HG03139 (cell line): ENCODE data around the gene ZDHHC8.

Experiments used
- ATAC-seq: cut with Tn5 transposase; IDR thresholded peaks from one replicate; pipeline ENCODE4 v1.9.1; 2021; ENCODE audit not compliant: unreplicated experiment

ZDHHC8 gene, protein sequence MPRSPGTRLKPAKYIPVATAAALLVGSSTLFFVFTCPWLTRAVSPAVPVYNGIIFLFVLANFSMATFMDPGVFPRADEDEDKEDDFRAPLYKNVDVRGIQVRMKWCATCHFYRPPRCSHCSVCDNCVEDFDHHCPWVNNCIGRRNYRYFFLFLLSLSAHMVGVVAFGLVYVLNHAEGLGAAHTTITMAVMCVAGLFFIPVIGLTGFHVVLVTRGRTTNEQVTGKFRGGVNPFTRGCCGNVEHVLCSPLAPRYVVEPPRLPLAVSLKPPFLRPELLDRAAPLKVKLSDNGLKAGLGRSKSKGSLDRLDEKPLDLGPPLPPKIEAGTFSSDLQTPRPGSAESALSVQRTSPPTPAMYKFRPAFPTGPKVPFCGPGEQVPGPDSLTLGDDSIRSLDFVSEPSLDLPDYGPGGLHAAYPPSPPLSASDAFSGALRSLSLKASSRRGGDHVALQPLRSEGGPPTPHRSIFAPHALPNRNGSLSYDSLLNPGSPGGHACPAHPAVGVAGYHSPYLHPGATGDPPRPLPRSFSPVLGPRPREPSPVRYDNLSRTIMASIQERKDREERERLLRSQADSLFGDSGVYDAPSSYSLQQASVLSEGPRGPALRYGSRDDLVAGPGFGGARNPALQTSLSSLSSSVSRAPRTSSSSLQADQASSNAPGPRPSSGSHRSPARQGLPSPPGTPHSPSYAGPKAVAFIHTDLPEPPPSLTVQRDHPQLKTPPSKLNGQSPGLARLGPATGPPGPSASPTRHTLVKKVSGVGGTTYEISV

DNA sequence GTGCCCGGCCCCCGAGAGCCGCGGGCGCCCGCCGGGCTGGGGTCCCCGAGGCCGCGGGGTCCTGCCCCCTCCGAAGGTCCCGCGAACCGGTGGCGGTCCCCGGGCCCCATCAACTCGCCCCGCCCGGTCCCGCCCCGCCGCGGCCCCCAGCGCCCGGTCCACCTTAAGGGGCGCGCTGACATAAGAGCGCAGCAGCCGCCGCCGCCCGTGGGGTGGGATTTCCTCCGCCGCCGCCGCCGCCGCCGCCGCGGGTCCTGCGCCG, at the start of gene ZDHHC8:
TSS of gene ZDHHC8 (plus strand) at position 208 of the 262 bp plus-strand sequence. CDS start 144 bp downstream, outside the sequence.
- ATAC-seq = no peak

DNA sequence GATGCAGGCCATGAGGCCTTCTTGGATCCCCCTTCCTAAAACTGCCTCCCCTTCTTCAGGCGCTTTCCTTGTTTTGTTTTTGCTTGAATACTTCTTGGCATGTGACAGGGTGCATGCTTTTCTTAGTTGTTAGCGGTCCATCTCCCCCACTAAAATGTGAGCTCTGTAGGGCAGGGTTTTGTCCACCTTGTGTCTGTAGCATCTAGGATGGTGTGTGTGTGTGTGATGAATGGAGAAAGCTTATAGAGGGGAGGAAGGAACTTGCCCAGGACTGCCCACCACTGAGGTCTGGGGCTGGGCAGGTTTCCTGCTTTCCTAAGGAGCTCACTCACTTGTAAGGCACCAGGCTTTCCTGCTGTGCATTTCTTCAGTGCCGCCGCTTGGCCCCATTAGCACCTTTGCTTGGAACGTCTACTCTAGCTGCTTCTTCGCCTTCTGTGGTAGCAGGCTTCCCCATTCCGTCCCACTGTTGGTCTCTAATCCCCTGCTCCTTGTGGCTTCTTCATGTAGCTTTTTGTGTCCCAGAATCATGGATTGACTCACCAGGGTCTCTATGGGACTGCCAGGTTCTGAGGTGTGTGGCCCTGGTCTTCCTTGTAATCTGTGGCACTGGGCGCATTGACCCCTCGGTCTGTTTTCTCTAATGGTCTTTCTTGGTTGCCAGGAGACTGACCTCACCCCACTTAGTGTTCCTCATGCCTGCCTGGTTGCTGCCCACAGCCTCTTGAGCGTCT, 48.3 kb upstream of the ZDHHC8 start:
- no peak for ATAC-seq

DNA sequence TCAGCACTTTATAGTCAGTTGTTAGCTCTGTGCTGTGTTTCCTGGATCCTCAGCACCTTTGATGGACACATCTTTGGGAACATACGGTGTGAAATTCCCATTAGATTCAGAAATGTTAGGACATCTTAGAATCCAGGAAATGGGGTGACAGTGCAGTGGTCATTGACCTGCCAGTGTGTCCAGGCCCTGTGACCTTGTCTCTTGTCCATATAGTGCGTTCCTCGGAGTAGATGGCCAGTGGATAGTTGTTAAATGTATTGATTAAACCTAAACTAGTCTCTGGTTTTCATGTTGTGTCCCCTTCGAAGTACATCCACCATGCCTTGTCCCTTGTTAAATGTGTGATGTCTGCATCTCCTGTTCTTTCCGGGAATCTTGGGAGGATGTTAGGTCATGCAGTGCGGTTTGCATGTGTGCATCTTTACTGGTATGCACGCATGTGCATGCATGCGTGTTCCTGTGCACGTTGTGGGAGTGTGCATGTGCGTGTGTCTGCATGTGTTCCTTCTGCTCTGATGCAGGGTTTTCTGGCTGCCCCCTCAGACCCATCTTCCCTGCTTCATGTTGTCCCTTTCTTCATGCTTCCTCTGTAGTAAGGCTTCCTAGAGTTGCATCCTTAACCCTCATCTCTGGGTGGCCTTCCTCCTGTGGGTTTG, 47.6 kb upstream of the ZDHHC8 start:
- no peak for ATAC-seq

DNA sequence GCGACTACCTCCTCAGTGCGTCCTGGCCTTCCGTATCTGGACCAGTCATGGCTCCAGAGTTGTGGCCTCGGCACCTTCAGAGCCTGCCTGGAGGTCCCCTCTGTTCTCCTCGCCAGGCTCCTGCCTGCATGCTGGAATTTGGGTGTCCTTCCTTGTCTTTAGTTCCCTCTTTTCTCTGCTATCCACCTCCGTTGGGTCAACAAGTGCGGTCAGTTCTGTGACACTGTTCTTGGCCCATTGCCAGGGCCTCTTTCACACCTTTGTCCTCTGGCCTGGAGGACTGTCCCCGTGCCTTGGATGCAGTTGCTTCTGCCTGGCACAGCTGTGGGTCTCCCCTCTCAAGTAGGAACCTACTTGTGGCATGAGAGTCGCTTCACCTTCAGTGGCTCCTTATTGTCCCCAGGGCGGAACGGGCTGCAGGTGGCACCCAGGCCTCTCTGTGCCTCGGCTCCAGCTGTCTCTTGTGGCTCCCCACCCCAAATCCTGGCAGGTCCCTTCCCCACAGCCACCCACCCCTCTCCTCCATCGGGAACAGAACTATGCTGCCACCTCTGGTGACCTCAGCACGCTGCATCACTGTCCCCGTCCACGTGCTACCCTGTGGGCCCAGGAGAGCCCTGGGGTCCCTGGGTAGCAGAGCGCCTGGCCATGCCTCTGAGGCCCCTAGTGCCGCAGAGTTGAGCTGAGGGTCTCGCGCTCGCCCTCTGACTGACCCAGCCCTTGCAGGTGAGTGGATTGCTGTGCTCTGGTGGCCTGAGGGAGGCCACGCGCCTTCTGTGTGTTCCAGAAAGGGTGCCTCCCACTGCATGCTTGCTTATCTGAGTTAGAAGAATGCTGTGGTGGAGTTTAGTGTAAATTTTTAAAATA, 46.8 kb upstream of the ZDHHC8 start:
- ATAC-seq = no peak

DNA sequence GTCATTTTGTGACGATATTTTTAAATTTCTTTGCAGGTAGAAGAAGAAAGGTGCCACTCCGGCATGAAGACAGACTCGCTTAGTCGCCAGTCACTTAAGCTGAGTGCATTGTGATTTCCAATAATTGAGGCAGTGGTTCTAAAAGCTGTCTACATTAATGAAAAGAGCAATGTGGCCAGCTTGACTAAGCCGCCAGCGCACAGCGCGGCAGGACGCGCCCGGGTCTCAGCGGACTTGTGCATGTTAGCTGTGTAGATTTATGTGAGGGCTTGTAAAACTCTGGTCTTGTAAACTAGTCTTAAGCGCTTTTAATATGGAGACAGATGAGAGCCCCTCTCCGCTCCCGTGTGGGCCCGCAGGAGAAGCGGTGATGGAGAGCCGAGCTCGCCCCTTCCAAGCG, 46.0 kb upstream of the ZDHHC8 start:
- ATAC-seq = no peak

DNA sequence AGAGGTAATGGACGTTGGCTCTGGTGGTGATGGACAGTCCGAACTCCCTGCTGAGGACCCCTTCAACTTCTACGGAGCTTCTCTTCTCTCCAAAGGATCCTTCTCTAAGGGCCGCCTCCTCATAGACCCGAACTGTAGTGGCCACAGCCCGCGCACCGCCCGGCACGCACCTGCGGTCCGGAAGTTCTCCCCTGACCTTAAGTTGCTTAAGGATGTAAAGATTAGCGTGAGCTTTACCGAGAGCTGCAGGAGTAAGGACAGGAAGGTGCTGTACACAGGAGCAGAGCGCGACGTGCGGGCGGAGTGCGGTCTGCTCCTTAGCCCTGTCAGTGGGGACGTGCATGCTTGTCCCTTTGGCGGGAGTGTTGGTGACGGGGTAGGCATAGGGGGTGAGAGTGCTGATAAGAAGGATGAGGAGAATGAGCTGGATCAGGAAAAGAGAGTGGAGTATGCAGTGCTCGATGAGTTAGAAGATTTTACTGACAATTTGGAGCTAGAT, 45.5 kb upstream of the ZDHHC8 start:
- ATAC-seq = no peak

DNA sequence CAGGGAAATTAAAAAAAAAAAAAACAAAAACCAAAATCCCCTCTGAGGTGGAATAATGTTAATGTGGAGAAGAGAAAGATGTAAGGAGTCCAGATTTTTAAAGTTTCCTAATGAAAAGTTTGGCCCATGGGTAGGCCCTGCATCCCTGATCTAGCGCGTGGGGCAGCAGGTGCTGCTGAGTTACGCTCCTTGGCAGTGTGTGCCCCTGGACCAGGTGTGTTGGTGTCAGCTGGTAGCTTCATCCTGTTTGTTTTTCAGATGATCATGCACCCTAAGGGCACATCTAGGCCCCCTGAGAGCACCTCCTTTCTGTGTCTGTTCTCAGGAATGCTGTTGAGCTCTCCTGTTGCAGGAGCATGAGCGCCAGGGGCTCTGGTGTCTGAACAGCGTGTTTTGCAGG, 44.8 kb upstream of the ZDHHC8 start:
- no peak for ATAC-seq

DNA sequence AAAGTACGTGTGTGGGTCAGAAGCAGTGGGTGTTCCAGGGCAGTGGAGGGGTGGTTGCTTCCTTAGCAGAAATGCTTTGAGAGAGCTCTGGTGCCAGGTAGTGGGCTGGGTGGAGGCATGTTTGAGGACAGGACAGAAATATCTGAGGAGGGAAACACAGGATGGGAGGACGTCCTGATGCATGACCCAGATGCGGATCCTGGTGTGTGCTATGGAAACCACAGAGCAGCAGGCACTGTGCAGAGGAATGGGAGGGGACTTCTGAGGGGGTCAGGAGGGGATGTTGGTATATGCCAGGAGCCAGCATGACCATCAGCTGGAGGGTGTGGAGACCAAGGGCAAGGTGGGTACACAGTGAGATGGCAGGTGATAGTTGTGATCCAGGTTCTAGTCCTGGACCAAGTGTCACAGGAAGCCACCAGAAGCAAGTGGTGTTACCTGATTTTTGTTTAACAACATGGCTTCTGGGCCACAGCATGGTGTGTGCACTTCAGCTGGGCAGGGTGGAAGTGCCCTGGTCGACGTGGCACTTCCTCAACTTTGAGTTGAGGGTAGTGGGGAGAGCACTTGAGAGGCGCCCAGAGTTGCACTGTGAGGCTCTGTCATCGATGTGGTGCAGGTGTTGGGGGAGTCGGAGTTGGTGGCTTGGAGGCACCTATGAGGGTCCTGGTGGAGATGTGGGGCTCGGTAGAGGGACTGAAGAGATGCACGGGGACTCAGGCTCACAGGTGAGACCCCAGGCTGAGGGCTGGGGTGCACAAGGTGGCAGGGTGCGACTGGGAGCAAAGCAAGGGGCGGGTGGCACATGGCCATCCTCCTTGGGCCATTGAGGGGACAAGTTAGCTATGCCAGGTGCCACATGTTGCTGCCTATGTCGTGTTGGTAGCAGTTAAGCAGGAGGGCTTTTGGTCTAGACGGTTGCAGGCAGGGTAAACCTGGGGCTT, 44.0 kb upstream of the ZDHHC8 start:
- ATAC-seq = no peak

DNA sequence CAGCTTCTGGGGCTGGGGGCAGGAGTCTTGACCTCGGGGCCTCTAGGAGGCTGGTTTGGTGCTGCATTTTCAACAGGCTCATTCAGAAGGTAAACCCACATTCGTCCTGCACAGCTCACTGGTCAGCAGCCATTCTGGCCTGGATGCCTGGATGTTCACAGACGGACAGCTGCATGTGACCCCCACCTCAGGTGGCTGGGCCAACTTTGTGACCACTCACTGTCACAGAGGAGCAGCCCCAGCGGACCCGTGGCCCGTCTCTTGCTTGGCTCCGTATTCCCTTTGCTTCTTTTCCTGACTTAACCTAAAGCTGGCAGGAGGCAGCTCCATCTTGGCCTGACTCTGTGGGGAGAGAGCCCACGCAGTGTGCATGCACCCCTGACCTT, 43.3 kb upstream of the ZDHHC8 start:
- no peak for ATAC-seq

DNA sequence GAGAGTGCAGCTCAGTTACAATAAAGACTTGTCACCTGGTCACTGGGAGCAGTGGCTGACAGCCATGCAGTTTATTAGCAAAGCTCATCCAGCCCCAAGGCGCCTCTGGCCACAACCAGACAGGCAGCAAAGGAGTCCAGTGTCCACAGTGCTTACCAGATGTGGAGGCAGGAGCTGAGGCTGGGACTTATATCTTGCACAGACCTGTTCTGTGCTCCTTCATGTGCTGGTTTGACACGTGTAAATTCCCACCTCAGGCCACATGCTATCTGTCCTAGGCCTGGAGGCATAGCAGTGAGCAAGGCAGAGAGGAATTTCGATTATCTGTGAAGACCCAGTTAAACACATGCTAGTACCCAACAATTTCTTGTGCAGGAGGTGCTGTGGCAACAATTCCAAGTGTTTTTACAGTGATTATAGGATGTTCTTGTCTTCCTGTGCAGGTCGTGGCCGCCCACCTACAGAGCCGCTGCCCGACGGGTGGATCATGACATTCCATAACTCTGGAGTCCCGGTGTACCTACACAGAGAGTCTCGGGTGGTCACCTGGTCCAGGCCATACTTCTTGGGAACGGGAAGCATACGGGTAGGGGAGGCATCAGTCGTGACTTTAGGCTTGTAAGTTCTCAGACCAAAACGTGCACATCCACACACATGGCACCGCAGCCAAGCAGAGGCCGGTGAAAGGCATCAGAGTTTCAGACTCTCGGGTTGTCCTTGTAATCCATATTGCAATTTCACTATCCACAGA, 42.2 kb upstream of the ZDHHC8 start:
- no peak for ATAC-seq

DNA sequence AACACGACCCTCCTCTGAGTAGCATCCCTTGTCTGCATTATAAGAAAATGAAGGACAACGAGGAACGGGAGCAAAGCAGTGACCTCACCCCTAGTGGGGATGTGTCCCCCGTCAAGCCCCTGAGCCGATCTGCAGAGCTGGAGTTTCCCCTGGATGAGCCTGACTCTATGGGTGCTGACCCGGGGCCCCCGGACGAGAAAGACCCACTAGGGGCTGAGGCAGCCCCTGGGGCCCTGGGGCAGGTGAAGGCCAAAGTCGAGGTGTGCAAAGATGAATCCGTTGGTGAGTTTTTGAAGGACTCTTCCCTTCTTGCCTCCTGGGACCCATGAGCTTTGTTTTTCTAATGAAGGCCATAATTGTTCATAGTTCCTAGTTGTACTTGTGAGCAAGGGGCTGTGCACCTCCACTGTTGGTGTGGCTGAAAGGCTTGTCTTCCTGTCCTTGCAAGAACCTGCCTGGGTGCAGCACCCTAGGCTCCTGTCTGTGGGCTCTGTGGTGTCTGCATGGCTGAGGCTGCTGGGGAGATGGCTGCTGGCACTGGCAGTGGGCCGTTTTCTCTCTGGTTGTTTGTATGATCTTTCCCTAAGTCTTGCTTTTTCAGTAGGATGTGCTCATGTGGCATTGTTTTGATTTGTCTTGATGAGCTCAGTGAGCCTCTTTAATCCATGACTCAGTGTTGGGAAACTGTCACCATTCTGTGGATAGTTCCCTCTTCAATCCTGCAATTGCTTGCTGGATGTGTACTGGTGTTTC, 41.5 kb upstream of the ZDHHC8 start:
- ATAC-seq = no peak

DNA sequence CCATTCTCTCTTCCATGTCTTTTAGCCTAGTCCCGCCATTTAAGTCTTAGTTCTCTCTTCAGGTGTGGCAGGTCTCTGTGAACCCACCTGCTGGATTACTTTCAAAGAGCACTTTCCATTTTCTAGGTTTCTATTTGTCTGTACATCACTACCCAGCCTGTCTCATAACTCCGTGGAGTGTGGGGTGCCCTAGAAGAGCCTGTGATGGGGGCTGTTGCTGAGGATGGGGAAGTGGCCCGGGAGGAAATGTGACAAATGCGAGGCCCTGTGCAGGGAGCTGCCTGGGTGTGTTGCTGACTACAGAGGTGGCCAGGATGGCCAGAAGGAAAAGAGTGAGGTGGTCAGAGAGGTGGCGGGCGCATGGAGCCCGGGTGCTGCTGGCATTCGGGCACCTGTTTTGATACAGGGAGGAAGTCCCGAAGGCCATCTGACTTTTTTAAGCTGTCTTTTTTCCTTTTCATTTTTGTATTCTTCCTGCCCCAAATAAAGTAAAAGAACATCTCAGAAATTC, 40.8 kb upstream of the ZDHHC8 start:
- no peak for ATAC-seq

DNA sequence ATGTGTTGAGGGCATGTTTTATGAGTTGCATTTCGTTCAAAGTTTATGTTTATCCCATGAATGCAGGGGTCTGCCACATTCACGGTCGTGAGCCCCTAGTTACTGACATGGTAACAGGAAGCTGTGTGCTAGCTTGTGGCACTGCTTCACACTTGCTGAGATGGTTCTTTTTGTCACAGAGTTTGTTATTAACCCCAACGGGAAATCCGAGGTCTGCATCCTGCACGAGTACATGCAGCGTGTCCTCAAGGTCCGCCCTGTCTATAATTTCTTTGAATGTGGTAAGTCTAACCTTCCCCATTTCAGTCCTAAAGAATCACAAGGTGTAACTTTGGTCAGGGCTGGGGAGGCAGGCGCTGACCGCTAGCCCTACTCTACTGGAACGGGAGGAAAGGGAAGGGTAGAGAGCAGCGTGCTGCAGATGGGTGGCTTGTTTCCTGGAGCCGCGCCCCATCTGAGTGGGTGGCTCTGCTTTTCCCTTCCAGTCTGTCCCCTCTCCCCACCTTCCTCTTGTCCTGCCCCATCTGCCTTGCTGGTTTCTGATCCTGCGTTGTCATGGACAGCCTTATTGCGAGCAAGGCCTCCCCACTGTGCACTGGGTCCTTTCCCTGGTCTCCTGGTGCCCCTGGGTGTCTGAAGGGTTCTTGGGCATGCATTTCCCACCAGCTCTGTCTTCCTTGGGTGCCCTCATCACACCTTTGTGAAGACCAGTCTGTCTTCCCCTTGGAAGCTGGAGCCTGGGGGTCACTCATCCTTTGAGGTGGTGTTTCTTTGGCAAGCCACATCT, 39.7 kb upstream of the ZDHHC8 start:
- no peak for ATAC-seq

DNA sequence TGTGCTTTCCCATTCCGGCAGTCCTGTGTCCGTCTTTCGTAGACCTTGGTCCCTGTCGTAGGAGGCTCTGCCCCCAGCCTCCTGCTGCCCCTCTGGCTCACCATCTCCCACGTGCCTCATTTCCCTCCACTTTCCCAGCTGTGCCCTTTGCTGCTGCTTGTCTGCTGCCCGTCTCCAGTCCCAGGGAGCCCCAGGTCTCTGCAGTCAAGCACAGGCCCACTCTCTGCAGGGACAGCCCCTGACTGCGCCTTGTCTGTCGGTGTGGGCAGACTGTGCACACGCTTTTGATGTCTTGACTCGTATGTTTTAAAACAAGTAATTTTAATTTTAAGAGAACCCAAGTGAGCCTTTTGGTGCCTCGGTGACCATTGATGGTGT, 39.1 kb upstream of the ZDHHC8 start:
- no peak for ATAC-seq

DNA sequence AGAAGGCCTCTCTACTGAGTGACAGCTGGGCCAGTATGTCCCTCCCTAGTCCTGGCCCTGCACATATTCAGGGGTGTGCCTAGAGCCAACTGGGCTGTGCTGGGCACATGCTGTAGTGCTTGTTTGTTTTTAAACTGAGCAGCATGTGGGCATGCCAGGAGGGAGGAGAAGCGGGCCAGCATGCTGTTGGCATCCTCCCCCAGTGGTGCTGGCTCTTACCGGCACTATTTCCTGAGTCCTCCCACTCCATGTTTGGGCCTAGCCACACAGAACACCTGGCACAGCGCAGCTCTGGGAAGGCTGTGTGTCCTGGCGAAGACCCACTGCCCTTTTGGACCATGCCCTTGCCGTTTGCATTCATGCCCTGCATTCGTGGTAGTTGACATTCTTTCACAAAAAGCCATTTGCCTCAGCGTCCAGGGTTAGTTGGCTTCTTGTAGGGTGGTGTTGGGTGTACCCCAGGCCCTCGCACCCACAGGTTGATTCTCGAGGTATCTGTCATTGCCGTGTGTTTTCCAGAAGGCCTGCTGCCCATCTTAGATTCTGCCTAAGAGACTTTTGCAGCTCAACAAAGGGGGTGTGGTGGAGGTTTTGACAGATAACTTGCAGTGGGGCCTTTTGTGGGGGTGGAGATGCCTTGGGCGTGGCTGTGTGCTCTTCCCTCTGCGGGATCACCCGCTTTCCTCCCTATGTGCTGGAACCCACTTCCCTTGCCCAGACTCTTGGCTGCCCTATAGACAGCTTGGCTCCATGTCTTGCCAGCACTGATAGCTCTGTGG, 38.0 kb upstream of the ZDHHC8 start:
- no peak for ATAC-seq

DNA sequence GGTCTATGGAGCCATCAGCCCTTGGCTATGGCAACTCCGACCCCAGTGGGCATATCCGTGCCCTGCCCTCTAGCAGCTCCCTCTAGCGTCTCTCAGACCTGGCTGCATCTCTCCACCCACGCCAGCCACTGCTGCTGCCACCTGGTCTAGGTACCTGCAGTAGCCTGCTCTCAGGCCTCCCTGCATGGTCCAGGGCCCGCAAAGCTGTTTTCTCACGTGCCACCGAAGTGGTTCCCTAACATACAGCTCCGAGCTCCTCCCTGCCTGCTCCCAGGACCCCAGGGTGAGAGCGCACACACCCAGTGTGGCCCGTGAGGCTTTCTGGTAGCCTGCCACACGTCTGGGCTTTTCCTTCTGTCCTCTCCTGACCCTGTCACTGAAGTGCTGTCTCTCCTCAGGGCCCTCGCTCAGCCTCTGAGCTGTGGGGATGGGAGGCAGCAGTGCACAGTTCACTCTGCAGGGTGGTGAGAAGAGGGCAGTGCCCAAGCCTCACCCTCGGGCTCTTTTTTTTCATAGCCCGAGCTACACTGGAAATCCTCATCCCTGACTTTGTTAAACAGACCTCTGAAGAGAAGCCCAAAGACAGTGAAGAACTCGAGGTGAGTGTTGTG, 37.3 kb upstream of the ZDHHC8 start:
- no peak for ATAC-seq
